DMS 273 (cell line): ENCODE data around the gene RIN3.

Experiments used
- DNase-seq: peaks from one replicate; lab custom pipeline; 2025; ENCODE audit not compliant: unreplicated experiment; lab: John Stamatoyannopoulos, UW

The RIN3 gene

GRCh38 chr14:92484132-92484823 is 29.3 kb upstream of the RIN3 start:
- DNase-seq: no peak

GRCh38 chr14:92486881-92487280 is 26.7 kb upstream of the RIN3 start:
- no peak for DNase-seq

GRCh38 chr14:92487513-92488133 is 26.0 kb upstream of the RIN3 start:
- DNase-seq: no peak

GRCh38 chr14:92489394-92490238 is 24.0 kb upstream of the RIN3 start:
- DNase-seq: no peak

GRCh38 chr14:92490239-92490959 is 23.2 kb upstream of the RIN3 start:
- DNase-seq: no peak

DNA sequence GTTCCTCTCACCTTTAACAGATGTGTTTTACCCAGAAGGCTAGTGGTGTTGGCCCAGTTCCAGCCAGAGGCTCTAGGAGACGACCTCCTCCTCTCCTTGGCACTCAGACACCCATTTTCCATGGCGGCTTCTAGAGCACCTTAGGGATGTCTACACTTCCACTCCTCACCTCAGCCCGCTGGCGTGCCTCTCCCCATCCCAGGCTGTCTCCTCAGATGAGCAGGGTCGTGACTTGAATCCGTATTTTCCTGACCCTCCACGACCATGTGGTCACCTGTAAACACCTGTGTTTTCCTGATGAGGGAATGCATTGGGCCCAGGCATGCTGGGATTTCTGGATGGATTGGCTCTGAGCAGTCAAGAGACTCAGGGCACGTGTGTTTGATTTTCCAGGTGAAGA is 21.8 kb upstream of the RIN3 start:
- no peak for DNase-seq

GRCh38 chr14:92492258-92492657 is 21.3 kb upstream of the RIN3 start:
- DNase-seq: no peak

- DNase-seq: no peak
Observed at GRCh38 chr14:92493024-92493423, 20.6 kb upstream of the RIN3 start.

DNA sequence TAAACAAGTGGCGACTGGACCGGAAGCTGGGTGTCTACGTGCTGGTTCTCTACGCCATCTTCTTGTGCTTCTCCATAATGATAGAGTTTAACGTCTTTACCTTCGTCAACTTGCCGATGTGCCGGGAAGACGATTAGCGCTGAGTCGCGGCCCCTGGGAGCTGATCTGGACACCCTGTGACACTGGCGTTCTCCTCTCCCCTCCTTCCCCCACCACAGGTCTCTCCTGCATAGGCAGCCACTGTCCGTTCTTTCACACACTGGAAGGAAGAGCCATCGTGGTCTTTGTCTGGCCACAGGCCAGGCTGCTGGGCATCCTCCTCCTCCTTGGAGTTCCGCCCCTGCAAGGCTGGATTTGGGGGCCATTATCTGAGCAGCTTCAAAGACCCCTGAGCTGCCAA is 20.1 kb upstream of the RIN3 start:
- no peak for DNase-seq

- no peak for DNase-seq
Observed at GRCh38 chr14:92494512-92494911, 19.1 kb upstream of the RIN3 start.

DNA sequence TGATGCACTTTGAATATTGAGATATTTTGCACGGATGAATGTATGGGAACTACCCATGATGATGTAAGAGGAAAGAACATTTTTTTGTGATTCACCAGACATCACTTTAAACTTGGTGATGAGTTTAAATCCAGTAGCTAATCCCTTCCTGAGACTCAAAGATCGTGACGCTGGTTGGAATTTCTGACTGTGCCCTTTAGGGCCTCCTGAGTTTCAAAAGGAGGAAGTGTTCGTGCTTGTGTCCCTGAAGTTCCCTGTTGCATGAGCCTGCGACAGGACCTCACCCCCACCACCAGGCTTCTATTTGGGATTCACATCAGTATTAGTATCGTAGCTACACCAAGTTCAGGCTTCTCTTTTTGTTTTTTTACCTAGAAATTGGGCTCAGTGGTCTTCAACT is 18.6 kb upstream of the RIN3 start:
- DNase-seq: no peak

DNA sequence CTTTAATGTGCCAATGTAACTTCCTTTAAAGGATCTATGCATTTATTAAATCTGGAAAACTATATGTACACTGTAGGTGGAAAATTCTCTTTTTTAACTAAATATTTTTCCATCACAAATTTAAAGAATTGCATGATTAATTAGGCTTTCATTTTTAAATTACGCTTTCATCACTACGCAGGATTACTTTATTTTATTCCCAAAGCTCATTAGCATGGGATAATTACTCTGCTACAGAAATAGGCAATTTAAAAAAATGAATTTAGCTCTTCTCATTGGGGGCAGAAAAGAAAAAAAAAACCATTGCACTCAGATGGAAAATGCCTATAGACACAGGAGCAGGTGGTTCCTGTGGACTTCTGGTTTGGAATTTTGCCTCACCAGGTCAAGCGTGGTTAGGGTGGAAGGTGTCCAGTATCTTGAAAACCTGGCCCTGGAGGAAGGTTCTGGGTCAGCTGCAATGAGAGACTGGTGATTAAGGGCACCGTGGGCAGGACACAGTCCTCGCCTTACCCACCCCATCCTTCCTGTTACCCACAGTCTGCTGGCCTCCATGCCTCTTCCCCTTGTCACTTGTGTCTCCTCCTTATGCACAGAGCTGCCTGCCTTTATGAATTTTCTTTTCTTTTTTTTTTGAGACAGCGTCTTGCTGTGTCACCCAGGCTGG is 17.3 kb upstream of the RIN3 start:
- no peak for DNase-seq

GRCh38 chr14:92497391-92497790 is 16.2 kb upstream of the RIN3 start:
- DNase-seq: no peak

DNA sequence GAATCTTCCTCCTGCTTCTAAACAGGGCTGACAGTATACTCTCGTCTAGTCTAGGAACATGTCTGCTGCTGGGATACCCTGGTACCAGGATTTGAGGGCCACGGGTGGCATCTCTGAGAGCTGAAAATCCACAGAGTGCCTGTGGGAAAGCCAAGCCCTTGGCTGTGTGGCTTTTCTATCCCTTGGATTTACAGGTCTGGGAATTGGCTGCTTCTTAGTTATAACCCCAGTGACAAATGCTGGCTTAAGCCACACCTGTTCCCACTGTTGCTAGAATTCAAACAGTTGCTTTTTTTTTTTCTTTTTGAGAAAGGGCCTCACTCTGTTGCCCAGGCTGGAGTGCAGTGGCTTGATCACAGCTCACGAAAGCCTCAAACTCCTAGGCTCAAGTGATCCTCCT is 14.3 kb upstream of the RIN3 start:
- DNase-seq: no peak

DNA sequence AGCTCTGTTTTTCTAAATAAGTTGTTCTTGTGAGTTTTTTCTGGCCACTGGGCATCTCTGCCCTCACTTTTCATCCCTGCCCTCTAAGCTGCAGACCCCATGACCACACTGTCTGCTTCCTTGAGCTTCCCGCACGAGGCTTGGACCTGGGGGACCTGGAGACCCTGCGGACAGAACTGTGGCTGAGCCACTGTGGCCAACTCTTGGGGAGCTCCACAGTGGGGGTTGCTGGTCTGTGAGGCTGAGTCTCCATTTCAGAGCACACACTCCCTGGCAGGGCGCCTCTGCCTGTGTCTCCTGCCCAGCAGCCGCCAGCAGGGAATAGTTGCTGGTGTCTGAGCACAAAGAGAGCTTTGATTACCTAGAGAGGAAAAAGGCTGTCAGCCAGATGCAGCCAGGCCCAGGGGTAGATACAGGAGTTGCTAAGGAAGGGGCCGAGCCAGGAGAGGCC is 13.1 kb upstream of the RIN3 start:
- peak; percentile 43 for DNase-seq

DNA sequence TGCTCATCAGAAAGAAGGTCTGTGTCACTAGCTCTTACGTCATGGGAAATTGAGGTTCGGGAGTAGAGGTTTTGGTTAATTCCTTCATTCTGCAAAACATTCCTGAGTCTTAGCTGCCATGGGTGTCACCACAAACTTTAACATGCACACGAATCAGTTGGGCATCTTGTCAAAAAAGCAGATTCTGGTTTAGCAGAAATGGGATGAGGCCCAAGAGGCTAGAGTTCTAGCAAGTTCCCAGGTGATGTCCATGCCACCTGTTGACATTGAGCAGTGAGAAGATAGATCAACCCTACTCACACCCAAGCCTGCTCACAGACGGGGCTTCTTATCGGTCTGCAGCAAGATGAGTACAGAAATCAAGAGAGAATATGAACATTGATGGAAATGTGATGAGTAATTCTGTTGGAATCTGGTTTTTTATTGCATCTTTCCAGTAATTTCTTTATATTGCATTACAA is 11.7 kb upstream of the RIN3 start:
- DNase-seq: no peak

DNA sequence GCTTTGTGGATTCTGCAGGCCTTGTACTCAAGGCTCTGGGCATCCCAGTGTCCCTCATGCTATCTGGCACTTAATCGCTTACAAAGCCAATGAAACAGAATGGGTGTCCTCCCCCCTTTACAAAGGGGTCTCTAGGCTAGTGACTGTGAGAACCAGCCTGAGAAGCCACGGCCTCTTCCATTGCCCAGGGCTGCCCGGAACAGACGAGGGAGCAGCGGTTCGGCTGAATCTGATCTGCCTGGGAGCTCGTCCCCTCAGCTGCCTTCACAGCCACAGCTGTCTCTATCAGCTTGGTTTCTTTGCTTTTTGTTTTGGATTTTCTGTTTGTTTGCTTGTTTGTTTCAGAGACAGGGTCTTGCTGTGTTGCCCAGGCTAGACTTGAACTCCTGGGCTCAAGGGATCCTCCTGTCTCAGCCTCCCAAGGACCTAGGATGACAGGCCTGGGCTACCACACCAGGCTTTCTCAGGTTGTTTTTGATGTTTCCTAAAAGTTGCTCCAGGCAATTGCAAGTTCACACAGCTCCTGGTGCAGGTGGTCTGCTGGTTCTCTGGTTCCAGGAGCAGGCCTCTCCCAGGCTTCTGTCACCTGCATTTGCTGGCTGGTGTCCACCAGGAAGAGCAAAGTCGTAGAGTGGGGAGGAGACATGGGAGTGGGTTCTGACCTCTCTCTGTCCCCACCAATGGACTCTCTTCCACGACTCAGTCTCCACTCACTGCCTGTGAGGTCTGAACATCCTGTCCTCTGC is 10.9 kb upstream of the RIN3 start:
- no peak for DNase-seq

DNA sequence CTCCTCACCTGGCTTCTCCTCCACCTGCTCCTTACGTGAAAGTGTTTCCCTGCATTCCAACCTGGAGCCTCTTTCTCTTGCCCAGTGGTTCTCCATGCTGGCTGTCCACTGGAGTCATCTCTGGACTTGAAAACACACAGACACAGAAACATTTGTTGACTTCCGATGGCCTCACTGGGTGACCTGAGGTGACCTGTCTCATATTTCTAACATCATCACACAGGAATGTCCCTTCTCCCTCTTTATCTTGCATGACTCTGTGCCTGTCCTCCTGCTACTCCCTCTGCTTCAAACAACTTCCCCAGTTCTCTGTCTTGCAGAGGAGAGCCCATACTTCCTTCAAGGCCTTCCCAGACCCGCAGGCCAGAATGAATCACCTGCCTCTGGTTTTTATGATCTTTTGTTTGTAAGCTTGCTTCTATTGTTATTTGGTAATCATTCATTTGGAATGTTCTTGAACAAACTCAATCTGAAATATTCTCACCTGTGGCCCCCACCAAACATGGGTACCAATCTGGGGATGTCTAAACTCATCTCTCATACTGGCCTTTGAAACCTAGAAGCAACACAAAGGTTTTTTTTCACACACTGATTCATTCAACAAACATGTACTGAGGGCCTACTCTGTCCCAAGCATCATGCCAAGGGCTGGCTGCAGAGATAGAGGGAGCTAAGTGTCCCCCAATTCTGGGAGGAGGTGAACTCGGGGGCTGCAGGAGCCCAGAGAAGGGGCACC is 9.7 kb upstream of the RIN3 start:
- DNase-seq: peak; percentile 28

DNA sequence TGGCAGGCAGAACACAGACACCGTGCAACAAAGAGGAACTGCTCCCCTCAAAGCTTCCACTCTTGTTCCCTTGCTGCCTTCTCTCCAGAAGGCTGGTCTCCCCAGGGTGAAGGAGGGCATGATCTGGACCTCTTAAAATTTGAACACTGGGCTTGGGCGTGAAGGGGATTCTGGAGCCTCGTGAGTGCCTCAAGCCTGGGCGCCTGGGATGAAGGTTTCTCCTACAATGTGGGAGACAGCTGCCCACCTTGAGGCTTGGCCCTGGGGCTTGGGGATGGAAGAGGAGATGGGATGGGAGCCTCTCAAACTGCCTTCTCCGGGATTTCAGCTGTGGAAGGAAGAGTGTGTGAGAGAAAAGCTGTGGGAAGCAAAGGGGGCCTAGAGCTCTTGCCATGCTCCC is 7.8 kb upstream of the RIN3 start:
- DNase-seq: no peak
